Measurements from ENCODE around the gene KCTD11.
"Not testable (repeated sequence)": the region's sequence is repeated elsewhere in the genome, so short reads cannot be mapped to it uniquely, and the experiment has no call there.

Gene KCTD11

DNA sequence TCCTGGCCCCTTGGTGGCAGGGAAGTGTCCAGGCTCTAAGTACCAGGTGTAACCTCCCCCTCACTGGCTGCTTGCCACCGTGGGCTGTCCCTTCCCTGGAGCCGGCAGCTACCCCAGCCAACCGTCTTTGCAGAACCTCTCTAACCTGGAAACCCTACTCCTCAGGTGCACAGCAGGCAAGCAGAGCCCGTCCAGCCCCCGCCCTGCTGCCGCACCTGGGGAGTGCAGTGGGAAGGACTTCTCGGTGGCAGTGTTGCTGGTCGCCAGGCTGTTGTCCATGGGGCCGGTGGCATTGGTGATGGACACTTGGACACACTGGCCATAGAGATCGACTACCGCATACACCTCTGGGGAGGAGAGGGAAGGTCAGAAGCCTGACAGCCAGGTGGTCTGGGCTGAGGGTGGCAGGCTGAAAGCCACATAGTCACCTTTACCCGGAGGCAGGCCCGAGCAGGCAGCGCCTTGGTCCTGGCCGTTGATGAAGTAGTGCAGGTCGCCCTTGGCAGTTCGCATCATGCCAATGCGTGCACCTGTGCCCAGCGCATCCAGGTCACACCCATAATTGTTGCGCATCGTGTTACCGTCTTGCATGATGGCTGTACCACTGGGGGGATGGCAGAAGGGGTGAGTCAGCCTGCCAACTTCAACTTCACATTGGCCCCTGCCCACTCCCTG lies 29.3 kb upstream of the KCTD11 start:
- no peak overlapping the region for H3K4me3 ChIP-seq (ENCODE audit: low read depth, low read length)

DNA sequence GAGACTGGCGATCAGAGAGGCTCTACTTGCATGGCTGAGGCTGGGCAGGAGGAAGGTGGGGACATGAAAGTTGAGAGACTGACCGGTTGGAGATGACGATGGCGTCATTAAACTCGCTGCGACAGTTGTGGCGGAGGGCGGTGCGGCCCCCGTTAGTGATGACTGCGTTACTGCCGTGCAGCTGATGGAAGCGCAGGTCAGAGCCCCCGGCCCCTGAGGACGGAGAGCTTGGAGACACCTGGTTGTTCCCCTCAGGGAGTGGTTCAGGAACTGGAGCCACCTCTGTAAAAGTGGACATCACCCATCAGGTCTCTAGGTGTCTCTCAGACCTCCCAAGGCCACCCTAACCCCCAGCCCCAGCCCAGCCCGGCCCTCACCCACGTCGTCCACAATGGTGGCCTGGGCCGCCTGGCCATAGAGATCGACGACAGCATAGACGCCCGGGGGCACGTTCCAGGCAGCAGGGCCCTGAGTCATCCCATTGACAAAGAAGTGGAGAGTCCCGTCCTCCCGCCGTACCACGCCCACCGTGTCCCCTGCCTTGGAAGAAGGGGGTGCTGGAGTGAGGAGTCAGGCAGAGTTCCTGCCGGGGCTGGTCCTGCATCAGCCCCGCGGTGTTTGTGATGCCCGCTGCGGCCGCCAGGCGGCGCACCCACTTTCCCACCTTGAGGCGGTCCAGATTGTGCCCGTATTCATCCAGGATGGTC lies 28.1 kb upstream of the KCTD11 start:
- no peak overlapping the region for H3K4me3 ChIP-seq (ENCODE audit: low read depth, low read length)

DNA sequence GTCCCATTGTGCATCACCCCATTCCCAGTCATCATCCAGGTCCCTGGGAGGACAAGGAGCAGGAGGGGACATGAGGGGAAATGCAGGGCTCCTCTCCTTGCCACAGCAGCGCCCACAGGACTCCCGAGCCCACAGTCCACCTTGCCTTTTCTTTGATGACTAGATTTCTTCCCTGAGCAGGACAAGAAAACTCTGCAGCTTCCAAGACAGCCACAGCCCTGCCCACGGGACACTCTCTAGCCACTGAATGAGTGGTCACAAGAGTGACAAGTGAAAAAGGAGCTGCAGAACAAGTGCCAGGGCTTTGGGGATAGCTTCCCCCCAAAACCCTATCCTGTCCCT lies 27.6 kb upstream of the KCTD11 start:
- H3K4me3 ChIP-seq (ENCODE audit: low read depth, low read length) = no peak overlapping the region

DNA sequence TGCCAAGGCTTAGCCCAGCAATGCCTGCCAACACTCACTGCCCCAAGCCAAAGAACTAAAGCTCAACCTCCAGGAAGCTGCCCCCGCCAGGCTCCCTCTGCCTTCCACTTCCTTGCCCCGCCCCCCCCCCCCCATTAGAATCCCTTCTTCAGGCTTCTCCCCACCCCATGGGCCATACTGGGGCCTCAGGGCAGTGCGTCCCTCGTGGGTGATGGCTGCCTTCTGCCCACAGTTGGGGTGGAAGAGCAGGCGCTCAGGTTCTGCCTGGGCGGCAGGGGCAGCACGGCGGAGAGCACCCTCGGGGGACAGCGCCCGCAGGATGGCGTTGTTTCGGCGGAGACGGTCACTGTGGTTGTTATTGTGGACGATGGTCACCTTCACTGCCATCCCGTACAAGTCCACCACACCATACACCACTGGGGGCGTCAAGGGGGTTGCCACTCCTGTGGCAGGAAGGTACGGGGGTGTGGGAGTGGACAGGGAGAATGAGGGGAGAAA lies 26.9 kb upstream of the KCTD11 start:
- no peak overlapping the region for H3K4me3 ChIP-seq (ENCODE audit: low read depth, low read length)

DNA sequence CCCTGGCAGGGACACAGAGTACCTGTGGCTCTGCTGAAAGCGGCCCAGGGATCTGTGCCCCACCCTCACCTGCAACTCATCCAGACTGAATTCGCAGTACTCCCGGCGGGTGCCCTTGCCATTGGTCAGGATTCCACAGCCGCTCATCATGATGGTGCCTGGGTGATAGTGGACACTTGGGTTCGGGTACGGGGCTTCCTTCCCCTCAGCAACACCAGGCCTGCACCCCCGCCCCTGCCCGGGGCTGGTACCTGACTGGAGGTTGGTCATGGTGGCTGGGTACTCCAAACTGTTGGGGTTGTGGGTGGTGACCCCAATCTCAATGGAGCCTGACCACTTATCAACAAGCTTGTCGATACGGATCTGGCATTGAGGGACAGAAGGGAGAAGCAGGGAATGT lies 25.8 kb upstream of the KCTD11 start:
- no peak overlapping the region for H3K4me3 ChIP-seq (ENCODE audit: low read depth, low read length)

DNA sequence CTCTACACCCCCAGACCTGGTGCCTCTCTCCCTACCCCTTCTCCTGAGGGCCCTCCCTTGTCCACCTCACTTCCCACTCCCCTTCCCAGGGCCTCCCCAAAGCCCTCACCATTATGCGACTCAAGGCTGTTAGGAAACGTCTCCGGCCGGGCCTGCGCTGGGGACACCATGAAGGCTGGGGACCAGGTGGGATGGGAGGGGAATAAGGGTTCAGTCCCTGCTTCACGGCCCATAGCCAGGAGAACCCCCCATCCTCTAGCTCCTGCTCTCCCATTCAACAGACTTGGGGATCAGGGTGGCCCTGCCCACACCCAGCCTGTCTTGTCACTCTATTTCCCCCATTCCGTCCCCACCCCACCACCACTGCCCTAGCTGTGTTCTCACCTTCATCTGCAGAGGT lies 24.9 kb upstream of the KCTD11 start:
- H3K4me3 ChIP-seq (ENCODE audit: low read depth, low read length) = no peak overlapping the region

DNA sequence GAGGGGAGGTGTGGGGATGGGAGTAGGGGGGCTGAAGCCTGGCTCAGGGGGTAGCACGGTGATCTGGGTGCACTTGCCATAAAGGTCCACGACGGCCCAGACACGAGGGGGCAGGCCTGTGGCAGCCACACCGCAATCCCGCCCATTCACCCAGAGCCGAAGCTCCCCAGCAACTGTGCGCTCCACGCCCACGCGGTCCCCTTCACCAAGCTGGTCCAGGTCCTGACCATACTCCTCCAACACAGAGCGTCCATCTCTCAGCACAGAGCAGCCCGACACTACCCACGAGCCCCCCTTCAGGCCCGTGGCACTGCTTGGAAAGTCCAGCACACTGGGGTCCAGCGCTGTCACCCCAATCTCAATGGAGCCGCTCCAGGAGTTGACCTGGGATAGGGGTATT lies 24.5 kb upstream of the KCTD11 start:
- H3K4me3 ChIP-seq (ENCODE audit: low read depth, low read length) = no peak overlapping the region

DNA sequence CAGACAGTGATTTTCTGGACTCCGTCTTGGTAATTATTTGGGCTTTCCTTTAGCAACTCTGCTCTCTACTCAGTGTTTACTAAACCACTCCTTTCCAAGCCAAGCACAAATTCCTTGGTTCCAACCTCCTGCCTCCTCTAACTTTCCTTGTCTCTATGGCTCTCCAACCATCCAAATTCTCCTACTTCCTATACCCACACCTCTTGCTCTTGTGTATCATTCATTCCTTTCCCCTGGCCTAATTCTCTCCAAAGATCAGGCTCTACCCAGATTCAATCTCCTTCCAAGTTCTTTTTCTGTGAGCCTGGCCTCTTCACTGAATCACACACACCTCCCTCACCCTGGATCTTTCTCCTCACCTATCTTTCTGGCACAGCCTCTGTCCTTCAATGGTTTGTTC lies 24.0 kb upstream of the KCTD11 start:
- peak overlapping the region; percentile 97 for H3K4me3 ChIP-seq (ENCODE audit: low read depth, low read length)

DNA sequence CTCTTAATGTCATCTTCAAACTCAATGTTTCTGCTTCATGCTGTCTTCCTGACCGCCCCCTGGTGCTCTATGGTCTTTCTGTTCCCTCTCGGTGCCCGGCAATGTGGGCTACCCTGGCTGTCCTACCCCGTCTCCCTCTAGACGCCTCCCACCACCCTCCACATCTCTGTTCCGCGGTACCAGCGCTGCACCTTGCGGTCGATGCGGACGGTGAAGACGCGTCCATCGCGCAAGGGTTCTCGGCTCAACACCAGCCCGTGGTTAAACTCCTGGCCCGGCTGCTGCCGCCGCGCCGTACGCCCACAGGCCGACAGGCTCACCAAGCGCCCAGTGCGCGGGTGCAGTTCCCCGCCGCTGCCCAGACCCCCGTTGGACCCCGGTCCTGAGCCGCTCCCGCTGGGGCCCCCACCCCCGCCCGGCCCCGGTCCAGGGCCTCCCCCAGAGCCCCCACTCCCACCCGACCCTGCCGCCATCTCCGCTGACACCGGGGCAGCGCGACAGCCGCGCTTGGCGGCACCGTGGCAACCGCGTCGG lies 23.1 kb upstream of the KCTD11 start, which contains the start of gene NEURL4:
Gene NEURL4, minus strand, starts transcription at position 496 of the 534 bp plus-strand sequence. Its CDS starts 23 bp downstream, at position 473.
- peak within 1 kb of the TSS; percentile 97 for H3K4me3 ChIP-seq (ENCODE audit: low read depth, low read length)

DNA sequence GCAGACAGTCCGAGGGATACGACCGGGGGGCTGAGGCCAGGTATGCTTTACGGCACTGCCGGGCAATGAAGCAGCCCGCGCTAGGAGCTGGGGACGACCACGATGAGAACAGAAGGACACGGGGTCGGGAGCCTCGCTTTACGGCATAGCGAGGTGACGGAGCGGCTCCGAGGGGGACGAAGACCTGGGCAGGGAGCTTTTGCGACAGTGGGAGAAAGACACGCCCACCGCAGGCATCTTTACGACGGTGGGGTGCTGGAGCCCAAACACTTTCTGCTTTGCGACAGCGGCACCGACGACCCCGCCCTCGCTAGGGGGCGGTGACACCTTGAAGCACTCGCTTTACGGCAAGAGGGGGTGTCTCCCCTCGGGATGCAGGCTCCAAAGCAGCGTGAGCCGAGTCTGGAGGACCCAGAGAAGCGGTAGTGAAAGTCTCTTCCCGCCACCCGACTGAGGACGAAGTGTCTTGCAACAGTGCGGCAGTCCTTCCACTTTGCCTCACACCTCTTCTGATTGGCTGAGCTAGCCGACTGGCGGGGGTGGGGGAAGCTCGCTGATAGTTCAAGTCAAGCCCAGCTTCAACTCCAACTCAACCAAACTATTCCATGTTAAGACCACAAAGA lies 22.5 kb upstream of the KCTD11 start:
- H3K4me3 ChIP-seq (ENCODE audit: low read depth, low read length) = peak overlapping the region; percentile 97

DNA sequence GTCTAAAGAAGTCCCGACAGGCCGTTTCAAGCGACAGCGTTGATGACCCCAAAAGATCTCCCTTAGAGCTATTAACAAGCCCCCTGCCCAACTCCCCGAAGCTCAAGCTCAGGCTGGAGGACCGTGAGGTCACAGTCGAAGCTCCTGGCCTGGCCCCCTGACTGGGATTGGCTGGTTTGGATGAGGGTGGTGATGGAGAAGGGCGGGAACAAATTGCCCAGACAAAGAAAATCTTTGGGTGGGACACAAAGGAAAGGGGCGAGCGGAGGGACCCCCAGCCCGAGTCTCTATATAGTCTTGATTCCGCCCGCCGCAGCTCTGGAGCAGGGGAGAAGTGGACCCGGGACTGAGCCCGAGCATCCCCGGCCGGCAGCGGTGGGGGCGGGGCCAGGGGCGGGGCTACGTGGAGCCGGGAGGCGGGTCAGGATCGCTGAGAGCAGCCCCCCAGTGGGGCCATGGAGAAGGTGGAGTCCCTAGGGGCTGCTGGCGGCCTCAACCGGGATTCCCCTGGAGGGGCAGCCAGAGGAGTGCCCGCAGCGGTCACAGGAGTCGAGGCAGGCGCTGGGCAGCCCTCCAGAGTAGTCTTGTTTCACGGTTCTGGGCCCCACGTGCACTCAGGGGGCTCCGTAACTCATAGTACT lies 21.8 kb upstream of the KCTD11 start:
- H3K4me3 ChIP-seq (ENCODE audit: low read depth, low read length) = peak overlapping the region; percentile 97

DNA sequence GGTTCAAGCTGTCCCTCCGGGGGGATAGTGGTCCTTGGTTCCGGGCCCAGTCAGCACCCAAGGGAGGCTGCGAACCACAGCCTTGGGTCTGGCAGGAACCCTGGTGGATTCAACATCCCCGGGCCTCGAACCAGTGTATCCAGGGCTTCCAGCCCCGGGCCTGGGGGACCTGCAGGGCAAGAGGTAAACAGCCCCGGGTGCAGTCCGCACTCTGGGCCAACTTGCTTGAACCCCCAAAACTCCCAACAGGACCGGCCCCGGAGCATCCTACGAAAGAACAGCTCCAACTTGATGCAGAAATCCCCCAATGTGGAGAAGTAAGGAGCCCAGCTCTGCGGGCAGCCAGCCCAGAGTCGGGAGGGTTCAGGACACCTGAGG lies 21.3 kb upstream of the KCTD11 start:
- H3K4me3 ChIP-seq (ENCODE audit: low read depth, low read length) = peak overlapping the region; percentile 25

DNA sequence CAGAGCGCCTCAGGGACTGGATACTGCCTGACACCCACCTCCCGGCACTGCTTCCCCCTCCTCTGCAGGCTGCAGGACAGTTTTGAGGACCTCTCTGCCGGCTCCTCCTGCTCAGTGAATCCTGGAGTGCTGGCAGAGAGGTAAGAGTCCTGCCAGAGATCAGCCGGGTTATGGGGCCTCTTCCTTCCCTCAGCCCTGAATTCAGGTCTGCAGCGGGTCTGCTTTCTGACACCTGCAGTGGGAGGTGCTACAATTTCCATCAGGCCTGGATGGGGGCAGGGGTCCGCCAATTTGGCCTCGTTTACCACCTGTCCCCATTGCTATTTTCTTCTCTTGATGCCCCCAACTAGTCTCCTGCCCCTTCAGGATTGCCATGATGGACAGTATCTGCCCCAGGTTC lies 19.9 kb upstream of the KCTD11 start:
- no peak overlapping the region for H3K4me3 ChIP-seq (ENCODE audit: low read depth, low read length)

DNA sequence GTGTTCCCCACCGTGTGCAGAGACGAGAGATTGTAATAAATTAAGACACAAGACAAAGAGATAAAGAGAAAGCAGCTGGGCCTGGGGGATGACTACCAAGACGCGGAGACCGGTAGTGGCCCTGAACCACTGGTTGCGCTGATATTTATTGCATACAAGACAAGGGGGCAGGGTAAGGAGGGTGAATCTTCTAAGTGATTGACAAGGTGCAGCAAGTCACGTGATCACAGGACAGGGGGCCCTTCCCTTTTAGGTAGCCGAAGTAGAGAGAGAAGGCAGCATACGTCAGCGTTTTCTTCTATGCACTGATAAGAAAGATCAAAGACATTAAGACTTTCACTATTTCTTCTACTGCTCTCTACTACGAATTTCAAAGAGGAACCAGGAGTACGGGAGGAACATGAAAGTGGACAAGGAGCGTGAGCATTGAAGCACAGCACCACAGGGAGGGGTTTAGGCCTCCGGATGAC lies 19.3 kb upstream of the KCTD11 start:
- not testable (repeated sequence) for H3K4me3 ChIP-seq (ENCODE audit: low read depth, low read length)

DNA sequence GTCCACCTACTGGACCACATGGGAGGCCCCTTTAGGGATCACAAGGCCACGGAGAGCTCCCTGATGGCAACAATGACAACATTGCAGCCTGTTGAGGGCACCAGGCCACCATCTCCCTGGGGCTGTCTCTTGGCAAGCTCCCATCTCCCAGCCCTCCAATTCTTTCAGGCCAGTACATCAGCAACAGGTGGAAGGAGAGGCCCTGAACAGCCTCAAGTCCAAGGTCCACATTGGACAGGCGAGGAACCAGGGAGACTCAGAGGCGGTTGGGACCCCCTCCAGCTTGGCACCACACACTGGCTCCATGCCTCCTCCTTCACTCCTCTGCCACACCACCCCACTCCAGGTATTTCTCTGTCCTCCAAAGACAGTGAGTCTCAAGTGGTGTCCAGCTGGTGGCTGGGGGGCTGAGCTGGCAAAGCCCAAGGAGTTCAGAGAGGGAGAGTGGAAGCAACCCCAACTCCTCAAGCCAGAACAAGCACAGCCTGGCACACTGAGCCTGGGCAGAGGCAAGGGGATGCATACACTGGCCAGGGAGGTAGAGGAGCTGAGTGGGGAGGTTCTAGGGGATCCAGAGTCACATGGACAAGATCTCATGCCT lies 16.9 kb upstream of the KCTD11 start:
- no peak overlapping the region for H3K4me3 ChIP-seq (ENCODE audit: low read depth, low read length)

DNA sequence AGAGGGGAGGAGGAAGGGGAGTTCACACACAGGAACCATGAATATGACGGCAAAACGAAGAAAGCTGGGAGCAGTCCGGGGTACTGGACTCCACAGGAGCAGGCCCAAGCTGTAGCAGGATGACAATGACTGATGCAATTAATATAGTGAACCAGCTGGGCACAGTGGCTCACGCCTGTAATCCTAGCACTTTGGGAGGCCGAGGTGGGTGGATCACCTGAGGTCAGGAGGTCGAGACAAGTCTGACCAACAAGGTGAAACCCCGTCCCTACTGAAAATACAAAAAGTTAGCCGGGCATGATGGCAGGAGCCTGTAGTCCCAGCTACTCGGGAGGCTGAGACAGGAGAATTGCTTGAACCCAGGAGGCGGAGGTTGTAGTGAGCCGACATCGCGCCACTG lies 16.2 kb upstream of the KCTD11 start:
- H3K4me3 ChIP-seq (ENCODE audit: low read depth, low read length) = not testable (repeated sequence)

DNA sequence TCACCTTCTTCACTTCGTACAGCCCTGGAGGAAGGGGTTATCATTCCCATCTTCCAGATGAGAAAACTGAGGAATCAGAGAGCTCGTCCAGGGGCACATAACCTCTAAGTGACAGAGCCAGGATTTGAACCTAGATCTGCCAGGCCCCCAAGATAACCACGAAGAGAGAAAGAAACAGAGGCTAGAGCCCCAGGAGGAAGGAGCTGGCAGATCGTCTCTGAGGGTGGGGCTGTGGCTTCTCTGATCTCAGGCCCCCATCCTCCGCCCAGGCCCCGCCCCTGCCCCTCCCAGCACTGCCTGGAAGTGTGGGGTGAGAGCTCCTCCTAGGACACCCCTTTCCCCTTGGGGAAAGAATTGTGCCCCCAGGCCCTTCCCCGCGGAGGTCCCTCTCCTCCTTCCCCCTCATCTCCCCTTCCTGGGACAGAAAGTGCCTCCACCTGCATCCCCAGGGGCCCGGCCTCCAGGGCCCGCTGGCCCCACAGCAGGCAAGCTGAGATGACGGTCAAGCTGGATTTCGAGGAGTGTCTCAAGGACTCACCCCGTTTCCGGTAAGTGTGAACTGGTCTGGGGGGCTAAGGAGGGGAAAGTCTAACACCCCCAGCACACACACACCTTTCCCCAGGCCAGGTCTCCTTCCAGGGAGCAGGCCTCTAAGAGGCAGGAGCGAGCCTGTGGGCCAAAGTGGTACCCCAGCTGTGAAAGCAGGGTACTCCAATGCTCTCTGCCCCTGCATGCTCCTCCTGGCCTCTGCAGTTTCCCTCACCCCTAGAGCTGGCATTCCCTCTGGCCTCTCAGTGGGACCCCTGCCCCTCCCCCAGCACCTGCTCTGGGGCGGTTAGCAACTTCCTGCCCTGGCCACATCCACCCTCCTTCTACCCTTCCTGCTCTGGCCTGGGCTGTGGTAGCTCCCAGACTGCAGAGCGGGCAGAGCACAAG lies 15.5 kb upstream of the KCTD11 start, which contains the start of gene ACAP1:
Gene ACAP1, plus strand, starts transcription at position 290 of the 936 bp plus-strand sequence. Its CDS starts 206 bp downstream, at position 496.
- H3K4me3 ChIP-seq (ENCODE audit: low read depth, low read length) = peak within 1 kb of the TSS; percentile 8

DNA sequence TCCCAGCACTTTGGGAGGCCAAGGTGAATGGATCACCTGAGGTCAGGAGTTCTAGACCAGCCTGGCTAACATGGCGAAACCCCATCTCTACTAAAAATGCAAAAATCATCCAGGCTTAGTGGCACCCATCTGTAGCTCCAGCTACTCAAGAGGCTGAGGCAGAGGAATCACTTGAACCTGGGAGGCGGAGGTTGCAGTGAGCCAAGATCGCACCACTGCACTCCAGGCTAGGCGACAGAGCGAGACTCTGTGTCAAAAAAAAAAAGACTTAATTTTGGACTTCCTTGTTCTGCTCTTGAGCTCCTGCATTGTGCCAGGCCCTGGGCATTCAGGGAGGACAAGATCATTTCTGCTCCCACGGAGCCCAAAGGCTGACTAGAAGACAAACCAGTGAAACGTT lies 14.4 kb upstream of the KCTD11 start:
- H3K4me3 ChIP-seq (ENCODE audit: low read depth, low read length) = not testable (repeated sequence)

DNA sequence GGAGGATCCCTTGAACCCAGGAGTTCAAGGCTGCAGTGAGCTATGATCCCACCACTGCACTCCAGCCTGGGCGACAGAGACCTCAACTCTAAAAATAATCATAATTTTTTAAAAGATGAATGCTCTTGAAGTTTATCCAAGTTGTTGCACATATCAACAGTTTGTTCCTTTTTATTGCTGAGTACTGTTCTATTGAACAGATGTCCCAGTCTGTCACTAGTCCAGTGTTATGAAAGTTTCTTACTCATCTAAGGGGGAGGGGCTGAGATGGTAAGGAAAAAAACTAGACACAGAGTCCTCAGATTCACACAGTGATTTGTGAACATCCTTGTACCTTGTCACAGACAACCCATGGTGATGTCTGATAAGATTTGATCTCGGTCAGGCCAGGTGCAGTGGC lies 11.8 kb upstream of the KCTD11 start:
- H3K4me3 ChIP-seq (ENCODE audit: low read depth, low read length) = no peak overlapping the region

DNA sequence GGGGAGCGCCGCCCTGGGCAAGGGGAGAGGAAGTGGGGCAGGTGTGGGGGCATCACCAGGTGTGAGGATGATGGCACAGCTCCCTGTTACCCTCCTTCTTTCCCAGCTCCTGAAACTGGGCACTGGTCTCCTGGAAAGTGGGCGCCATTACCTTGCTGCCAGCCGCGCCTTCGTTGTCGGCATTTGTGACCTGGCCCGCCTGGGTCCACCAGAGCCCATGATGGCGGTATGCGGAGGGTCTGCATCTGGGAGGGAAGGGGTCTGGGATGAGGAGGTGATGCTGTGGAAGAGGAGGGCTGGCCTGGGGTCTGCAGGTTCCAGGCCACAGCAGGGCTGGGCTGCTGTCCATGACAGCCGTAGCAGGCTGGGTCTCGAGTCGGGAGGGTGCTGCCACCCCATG lies 10.1 kb upstream of the KCTD11 start:
- no peak overlapping the region for H3K4me3 ChIP-seq (ENCODE audit: low read depth, low read length)
